ENCODE data around the gene C12orf75. TPM values are rescaled to one million over a fixed set of nuclear protein-coding genes. Genes with fewer than 3 reads are reported as not detected.

Gene C12orf75
- total and polyA plus RNA-seq, 2 donors (not counting 3 experiments of a cell fraction or from before 2014, with no cell fraction given) = 23.6 to 60.7 TPM

DNA sequence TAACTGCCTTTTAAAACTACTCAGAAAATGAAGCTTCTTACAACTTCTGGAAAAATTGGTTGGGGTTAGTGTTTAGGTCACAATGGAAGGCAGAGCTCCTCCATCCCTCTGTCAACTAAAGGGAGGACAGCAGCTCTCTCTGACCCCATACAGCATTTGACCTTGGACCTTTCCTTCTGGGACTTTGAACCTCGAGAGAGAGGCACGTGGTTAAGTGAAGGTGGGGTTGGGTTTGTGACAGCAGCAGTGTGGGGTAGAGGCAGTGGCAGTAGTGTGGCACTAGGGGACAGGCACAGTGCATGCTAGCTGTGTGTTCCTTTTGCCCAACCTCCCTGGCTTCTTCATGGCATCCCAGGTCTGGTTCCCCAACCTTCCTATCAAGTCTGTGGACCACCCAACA lies 9.4 kb upstream of the C12orf75 start:
- BruUV-seq (replicated peaks) = no TSS peak
- H3K9me3 ChIP-seq (replicated peaks; ENCODE audit: control insufficient read depth, insufficient read depth, low read length) = no peaks in the 10 kb centered on the region
- no peaks in the 10 kb centered on the region for H3K36me3 ChIP-seq (ENCODE audit: control insufficient read depth in 2 of 2, extremely low read depth in 1 of 2, insufficient read depth in 2 of 2, low read length in 2 of 2)
- no peak overlapping the region for H3K4me2 ChIP-seq (ENCODE audit: insufficient read depth, low read length)
- ChIA-PET CTCF (interaction anchor here (1.0 kb wide), 1 partner anchor 36 kb away, joined by 3 read pairs; no protein-coding TSS in a partner anchor), POLR2A (no interaction called here)
- H3K4me1 ChIP-seq (ENCODE audit: control insufficient read depth, extremely low read depth, insufficient read depth, low read length) = peaks cover 7% of the 10 kb centered on the region
- intact Hi-C loops (cut with micrococcal nuclease) (no loop called here), dilution Hi-C loops (cut with MboI; ENCODE audit: extremely low pct_ligation_motif_present, low sequenced_read_pairs) (no loop called here)
- no peak for FAIRE-seq
- H2AFZ ChIP-seq (ENCODE audit: low read depth, low read length) = no peak overlapping the region
- H4K20me1 ChIP-seq (replicated peaks; ENCODE audit: control insufficient read depth, extremely low read depth, insufficient read depth, low read length) = no peaks in the 10 kb centered on the region
- TF ChIP-seq, protein P1, sequence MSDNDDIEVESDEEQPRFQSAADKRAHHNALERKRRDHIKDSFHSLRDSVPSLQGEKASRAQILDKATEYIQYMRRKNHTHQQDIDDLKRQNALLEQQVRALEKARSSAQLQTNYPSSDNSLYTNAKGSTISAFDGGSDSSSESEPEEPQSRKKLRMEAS (IDR thresholded peaks at IDR 0.05; ENCODE audit: insufficient read depth, insufficient read length) = no peak
- TF ChIP-seq, protein P2, sequence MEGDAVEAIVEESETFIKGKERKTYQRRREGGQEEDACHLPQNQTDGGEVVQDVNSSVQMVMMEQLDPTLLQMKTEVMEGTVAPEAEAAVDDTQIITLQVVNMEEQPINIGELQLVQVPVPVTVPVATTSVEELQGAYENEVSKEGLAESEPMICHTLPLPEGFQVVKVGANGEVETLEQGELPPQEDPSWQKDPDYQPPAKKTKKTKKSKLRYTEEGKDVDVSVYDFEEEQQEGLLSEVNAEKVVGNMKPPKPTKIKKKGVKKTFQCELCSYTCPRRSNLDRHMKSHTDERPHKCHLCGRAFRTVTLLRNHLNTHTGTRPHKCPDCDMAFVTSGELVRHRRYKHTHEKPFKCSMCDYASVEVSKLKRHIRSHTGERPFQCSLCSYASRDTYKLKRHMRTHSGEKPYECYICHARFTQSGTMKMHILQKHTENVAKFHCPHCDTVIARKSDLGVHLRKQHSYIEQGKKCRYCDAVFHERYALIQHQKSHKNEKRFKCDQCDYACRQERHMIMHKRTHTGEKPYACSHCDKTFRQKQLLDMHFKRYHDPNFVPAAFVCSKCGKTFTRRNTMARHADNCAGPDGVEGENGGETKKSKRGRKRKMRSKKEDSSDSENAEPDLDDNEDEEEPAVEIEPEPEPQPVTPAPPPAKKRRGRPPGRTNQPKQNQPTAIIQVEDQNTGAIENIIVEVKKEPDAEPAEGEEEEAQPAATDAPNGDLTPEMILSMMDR (IDR thresholded peaks at IDR 0.05; ENCODE audit: extremely low read depth in 1 of 2, insufficient read depth in 1 of 2, low read depth in 1 of 2, low read length in 2 of 2) = no peak
- no peak for TF ChIP-seq EZH2 (IDR thresholded peaks at IDR 0.05; ENCODE audit: borderline replicate concordance, low read depth, low read length, severe bottlenecking)
- TF ChIP-seq GATA2 (IDR thresholded peaks at IDR 0.05; ENCODE audit: insufficient read depth, insufficient read length, low read depth, low read length) = no peak
- no peak for TF ChIP-seq POLR2A (IDR thresholded peaks at IDR 0.05; ENCODE audit: low read depth, low read length)
- TF ChIP-seq JUN (IDR thresholded peaks at IDR 0.05; ENCODE audit: borderline replicate concordance, insufficient read depth, insufficient read length, low read depth) = no peak
- TF ChIP-seq MYC (IDR thresholded peaks at IDR 0.05; ENCODE audit: low read depth, low read length) = no peak
- no peak for TF ChIP-seq FOS (IDR thresholded peaks at IDR 0.05; ENCODE audit: borderline replicate concordance, insufficient read depth, low read length)
- TF ChIP-seq POLR2AphosphoS5 (IDR thresholded peaks at IDR 0.05; ENCODE audit: insufficient read depth, low read depth, low read length) = no peak
- H3K9me1 ChIP-seq (replicated peaks; ENCODE audit: control insufficient read depth, extremely low read depth, insufficient read depth, low read length) = no peaks in the 10 kb centered on the region
- H3K27me3 ChIP-seq (ENCODE audit: control insufficient read depth in 2 of 2, insufficient read depth in 2 of 2, low read length in 2 of 2) = no peaks in the 10 kb centered on the region
- DNase-seq (ENCODE audit: low read depth, low spot score) = no peak
- peaks cover 1% of the 10 kb centered on the region for H3K79me2 ChIP-seq (ENCODE audit: control insufficient read depth, insufficient read depth, low read length)
- no peak overlapping the region for H3K27ac ChIP-seq (ENCODE audit: insufficient read depth, low read depth, low read length)
- no peak overlapping the region for H3K9ac ChIP-seq (replicated peaks; ENCODE audit: extremely low read depth, insufficient read depth, low read length)
- H3K4me3 ChIP-seq (replicated peaks in 1 of 3; ENCODE audit: insufficient read depth in 1 of 3, low read depth in 1 of 3, low read length in 3 of 3) = no peak overlapping the region
